Measurements from ENCODE around the gene RFC5. TPM values are rescaled to one million over a fixed set of nuclear protein-coding genes. Genes with fewer than 3 reads are reported as not detected.
"Not testable (repeated sequence)": the region's sequence is repeated elsewhere in the genome, so short reads cannot be mapped to it uniquely, and the experiment has no call there.

The RFC5 gene
- total and polyA plus RNA-seq, 4 donors: 7.3 to 16.0 (median 8.2) TPM

DNA sequence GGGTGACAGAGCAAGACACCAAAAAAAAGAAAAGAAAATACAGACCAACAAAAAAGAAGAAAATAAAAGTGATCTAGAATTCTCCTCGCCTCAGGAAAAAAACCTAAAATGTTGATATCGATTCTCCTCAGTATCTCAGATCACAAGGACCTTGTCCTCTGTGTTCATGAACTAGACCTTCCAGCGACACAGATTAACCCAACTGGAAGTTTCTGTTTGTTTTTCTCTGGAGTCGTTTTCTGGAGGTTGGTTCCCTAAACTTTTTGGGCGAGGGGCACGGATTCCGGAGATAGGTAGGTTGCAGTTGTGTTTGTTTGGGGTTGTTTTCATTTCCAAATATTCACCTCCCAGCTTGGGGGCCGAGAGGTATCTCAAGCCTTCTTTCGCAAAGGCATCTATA, 559 bp upstream of the RFC5 start:
- ATAC-seq (ENCODE audit: insufficient read depth, low FRiP score): no peak
- H3K36me3 ChIP-seq (ENCODE audit: control insufficient read depth in 4 of 4, insufficient read depth in 4 of 4, low read length in 4 of 4): peaks cover 2 to 10% (median 6%) of the 10 kb centered on the region in 4 donors
- 32 to 34% methylated on average over 9 of the region's 9 CpGs for WGBS, 2 donors
- TF ChIP-seq, protein P1, sequence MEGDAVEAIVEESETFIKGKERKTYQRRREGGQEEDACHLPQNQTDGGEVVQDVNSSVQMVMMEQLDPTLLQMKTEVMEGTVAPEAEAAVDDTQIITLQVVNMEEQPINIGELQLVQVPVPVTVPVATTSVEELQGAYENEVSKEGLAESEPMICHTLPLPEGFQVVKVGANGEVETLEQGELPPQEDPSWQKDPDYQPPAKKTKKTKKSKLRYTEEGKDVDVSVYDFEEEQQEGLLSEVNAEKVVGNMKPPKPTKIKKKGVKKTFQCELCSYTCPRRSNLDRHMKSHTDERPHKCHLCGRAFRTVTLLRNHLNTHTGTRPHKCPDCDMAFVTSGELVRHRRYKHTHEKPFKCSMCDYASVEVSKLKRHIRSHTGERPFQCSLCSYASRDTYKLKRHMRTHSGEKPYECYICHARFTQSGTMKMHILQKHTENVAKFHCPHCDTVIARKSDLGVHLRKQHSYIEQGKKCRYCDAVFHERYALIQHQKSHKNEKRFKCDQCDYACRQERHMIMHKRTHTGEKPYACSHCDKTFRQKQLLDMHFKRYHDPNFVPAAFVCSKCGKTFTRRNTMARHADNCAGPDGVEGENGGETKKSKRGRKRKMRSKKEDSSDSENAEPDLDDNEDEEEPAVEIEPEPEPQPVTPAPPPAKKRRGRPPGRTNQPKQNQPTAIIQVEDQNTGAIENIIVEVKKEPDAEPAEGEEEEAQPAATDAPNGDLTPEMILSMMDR (IDR thresholded peaks at IDR 0.05; ENCODE audit: control extremely low read depth, extremely low read depth): no peak
- H3K9me3 ChIP-seq (ENCODE audit: control insufficient read depth in 4 of 4, insufficient read depth in 3 of 4, low read length in 3 of 4): no peaks in the 10 kb centered on the region
- no peak overlapping the region for H3K27ac ChIP-seq (ENCODE audit: low read depth in 1 of 2, low read length in 1 of 2)
- no peaks in the 10 kb centered on the region for H3K27me3 ChIP-seq (ENCODE audit: control insufficient read depth in 3 of 3, insufficient read depth in 3 of 3, low read length in 2 of 3)
- no peak overlapping the region for H3K9ac ChIP-seq (ENCODE audit: insufficient read depth in 1 of 2, low read length in 2 of 2)
- no peak overlapping the region for H3K4me3 ChIP-seq
- peaks cover 0 to 13% (median 5%) of the 10 kb centered on the region in 5 donors for H3K4me1 ChIP-seq (ENCODE audit: control insufficient read depth in 5 of 5, insufficient read depth in 5 of 5, low read length in 5 of 5)
- no peak for DNase-seq

DNA sequence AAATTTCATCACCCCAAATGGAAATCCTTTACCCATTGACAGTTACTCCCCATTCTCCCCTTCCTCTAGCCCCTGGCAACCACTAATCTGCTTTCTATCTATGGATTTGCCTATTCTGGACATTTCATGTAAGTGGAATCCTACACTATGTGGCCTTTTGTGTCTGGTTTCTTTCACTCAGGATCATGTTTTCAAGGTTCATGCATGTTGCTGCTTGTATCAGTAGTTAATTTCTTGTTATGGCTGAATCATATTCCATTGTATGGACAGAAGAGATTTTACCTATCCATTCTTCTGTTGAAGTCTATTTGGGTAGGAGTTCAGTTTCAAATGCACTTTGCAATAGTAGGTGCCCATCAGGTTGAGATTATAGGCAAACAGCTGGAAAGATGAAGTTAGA, 1.4 kb downstream of the RFC5 start:
- Histone ChIP-seq H3K36me3 (ENCODE audit: control insufficient read depth in 4 of 4, insufficient read depth in 4 of 4, low read length in 4 of 4) (peaks cover 2 to 17% (median 14%) of the 10 kb centered on the region in 4 donors), H3K9me3 (ENCODE audit: control insufficient read depth in 4 of 4, insufficient read depth in 3 of 4, low read length in 3 of 4) (no peaks in the 10 kb centered on the region), H3K4me3 (no peak overlapping the region), H3K27ac (ENCODE audit: low read depth in 1 of 2, low read length in 1 of 2) (no peak overlapping the region), H3K4me1 (ENCODE audit: control insufficient read depth in 5 of 5, insufficient read depth in 5 of 5, low read length in 5 of 5) (peaks cover 0 to 13% (median 5%) of the 10 kb centered on the region in 5 donors), H3K9ac (ENCODE audit: insufficient read depth in 1 of 2, low read length in 2 of 2) (peak overlapping the region in 1 of 2 donors; percentile 38), H3K27me3 (ENCODE audit: control insufficient read depth in 3 of 3, insufficient read depth in 3 of 3, low read length in 2 of 3) (no peaks in the 10 kb centered on the region)
- TF ChIP-seq, protein P1 (IDR thresholded peaks at IDR 0.05; ENCODE audit: control extremely low read depth, extremely low read depth): no peak
- ATAC-seq (ENCODE audit: insufficient read depth, low FRiP score): no peak
- no peak for DNase-seq

DNA sequence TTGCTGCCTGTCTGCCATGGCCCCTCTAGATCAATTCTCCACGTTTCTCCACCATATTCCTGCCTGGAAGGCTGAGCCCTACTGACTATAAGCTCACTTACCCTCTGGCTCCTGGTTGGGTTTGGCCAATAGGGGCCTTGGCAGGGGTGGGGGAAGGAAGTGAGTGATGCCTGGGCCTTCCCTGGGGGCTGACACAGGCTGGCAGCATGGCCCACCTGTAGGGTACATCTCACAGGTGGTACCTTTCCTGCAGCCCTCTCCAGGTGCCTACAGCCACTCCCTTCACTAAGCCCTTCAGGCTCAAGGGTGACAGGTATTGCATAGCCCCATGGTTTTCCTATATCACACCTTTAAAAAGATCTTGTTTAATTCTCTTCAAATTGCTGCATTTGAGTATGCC, 3.5 kb downstream of the RFC5 start:
- DNase-seq (no peak), ATAC-seq (ENCODE audit: insufficient read depth, low FRiP score) (no peak)
- peaks cover 3 to 22% (median 18%) of the 10 kb centered on the region in 4 donors for H3K36me3 ChIP-seq (ENCODE audit: control insufficient read depth in 4 of 4, insufficient read depth in 4 of 4, low read length in 4 of 4)
- WGBS, 2 donors: 67 to 78% methylated on average over 1 of the region's 1 CpG
- no peak overlapping the region for H3K4me3 ChIP-seq
- H3K4me1 ChIP-seq (ENCODE audit: control insufficient read depth in 5 of 5, insufficient read depth in 5 of 5, low read length in 5 of 5): peaks cover 0 to 13% (median 5%) of the 10 kb centered on the region in 5 donors
- TF ChIP-seq, protein P1 (IDR thresholded peaks at IDR 0.05; ENCODE audit: control extremely low read depth, extremely low read depth): no peak
- H3K9me3 ChIP-seq (ENCODE audit: control insufficient read depth in 4 of 4, insufficient read depth in 3 of 4, low read length in 3 of 4): no peaks in the 10 kb centered on the region
- no peak overlapping the region for H3K9ac ChIP-seq (ENCODE audit: insufficient read depth in 1 of 2, low read length in 2 of 2)
- H3K27ac ChIP-seq (ENCODE audit: low read depth in 1 of 2, low read length in 1 of 2): no peak overlapping the region
- no peaks in the 10 kb centered on the region for H3K27me3 ChIP-seq (ENCODE audit: control insufficient read depth in 3 of 3, insufficient read depth in 3 of 3, low read length in 2 of 3)

DNA sequence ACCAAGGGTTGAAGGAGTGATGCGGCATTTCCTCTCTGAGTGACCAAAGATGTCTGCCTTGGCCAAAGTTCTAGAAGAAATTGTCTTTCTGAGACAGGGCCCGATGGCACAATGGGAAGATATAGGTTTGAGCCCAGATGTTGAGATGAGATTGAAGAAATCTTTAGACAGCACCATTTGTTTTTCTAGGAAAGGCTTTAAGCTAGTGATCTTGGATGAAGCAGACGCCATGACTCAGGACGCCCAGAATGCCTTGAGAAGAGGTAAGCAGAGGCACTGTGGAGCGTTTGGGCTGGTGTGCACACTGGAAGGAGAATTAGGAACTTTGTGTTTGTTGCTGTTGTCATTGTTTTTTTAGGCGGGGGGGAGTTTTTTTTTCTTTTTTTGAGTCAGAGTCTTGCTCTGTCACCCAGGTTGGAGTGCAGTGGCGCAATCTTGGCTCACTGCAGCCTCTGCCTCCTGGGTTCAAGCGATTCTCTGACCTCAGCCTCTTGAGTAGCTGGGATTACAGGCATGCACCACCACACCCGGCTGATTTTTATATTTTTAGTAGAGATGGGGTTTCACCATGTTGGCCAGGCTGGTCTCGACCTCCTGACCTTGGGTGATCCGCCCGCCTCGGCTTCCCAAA, 5.7 kb downstream of the RFC5 start:
- DNase-seq; H3K9ac ChIP-seq (ENCODE audit: insufficient read depth in 1 of 2, low read length in 2 of 2); H3K27me3 ChIP-seq (ENCODE audit: control insufficient read depth in 3 of 3, insufficient read depth in 3 of 3, low read length in 2 of 3); H3K27ac ChIP-seq (ENCODE audit: low read depth in 1 of 2, low read length in 1 of 2); ATAC-seq (ENCODE audit: insufficient read depth, low FRiP score); H3K9me3 ChIP-seq (ENCODE audit: control insufficient read depth in 4 of 4, insufficient read depth in 3 of 4, low read length in 3 of 4); H3K4me3 ChIP-seq; H3K4me1 ChIP-seq (ENCODE audit: control insufficient read depth in 5 of 5, insufficient read depth in 5 of 5, low read length in 5 of 5): not testable (repeated sequence)
- WGBS, 2 donors: 95 to 97% methylated on average over 13 of the region's 13 CpGs
- peaks cover 10 to 40% (median 30%) of the 10 kb centered on the region in 4 donors for H3K36me3 ChIP-seq (ENCODE audit: control insufficient read depth in 4 of 4, insufficient read depth in 4 of 4, low read length in 4 of 4)
